ENCODE results near the gene SCARF2. TPM values are rescaled to one million over a fixed set of nuclear protein-coding genes. Genes with fewer than 3 reads are reported as not detected.
"Not testable (repeated sequence)": the region's sequence is repeated elsewhere in the genome, so short reads cannot be mapped to it uniquely, and the experiment has no call there.

The SCARF2 gene
- total RNA-seq, 1 donor from 2014 or later, result 2.7 TPM

- DNase-seq (no peak), ATAC-seq (no peak)
- intact Hi-C loops (cut with micrococcal nuclease), result no loop called here
These were observed 51.3 kb downstream of the SCARF2 start for GRCh38 chr22:20386336-20386735.

- DNase-seq (no peak), ATAC-seq (no peak)
- intact Hi-C loops (cut with micrococcal nuclease), result no loop called here
These were observed 52.8 kb downstream of the SCARF2 start for GRCh38 chr22:20384865-20385264.

- DNase-seq (no peak), ATAC-seq (no peak)
- intact Hi-C loops (cut with micrococcal nuclease), result no loop called here
These were observed 53.5 kb downstream of the SCARF2 start for GRCh38 chr22:20384171-20384570.

GRCh38 chr22:20383538-20383937 is 54.1 kb downstream of the SCARF2 start:
- DNase-seq (no peak), ATAC-seq (no peak)
- intact Hi-C loops (cut with micrococcal nuclease), result no loop called here

GRCh38 chr22:20380486-20380885 is 57.1 kb downstream of the SCARF2 start:
- ATAC-seq (no peak), DNase-seq (no peak)
- intact Hi-C loops (cut with micrococcal nuclease), result no loop called here

GRCh38 chr22:20378684-20379083 is 58.9 kb downstream of the SCARF2 start:
- intact Hi-C loops (cut with micrococcal nuclease); DNase-seq; ATAC-seq: not testable (repeated sequence)

GRCh38 chr22:20378110-20378509 is 59.5 kb downstream of the SCARF2 start:
- intact Hi-C loops (cut with micrococcal nuclease), result no loop called here
- ATAC-seq, result no peak
- DNase-seq, result no peak

GRCh38 chr22:20376983-20377382 is 60.6 kb downstream of the SCARF2 start:
- DNase-seq; intact Hi-C loops (cut with micrococcal nuclease); ATAC-seq: not testable (repeated sequence)

GRCh38 chr22:20376281-20376680 is 61.3 kb downstream of the SCARF2 start:
- DNase-seq; intact Hi-C loops (cut with micrococcal nuclease); ATAC-seq: not testable (repeated sequence)

Other genes starting within 250 kb of the SCARF2 start
- 1.2 TPM for gene RTN4R, start 169.5 kb downstream of the SCARF2 start, total RNA-seq
- gene DGCR6L, start 117.8 kb downstream of the SCARF2 start, total RNA-seq, result 46.8 TPM
- gene ZNF74, start 43.7 kb downstream of the SCARF2 start, total RNA-seq, result 4.9 TPM
- gene KLHL22, start 58.0 kb upstream of the SCARF2 start, total RNA-seq, result 14.2 TPM
- gene MED15, start 69.8 kb upstream of the SCARF2 start, total RNA-seq, result 51.0 TPM

Data from left ventricle myocardium superior (tissue), 1 donor.